OCI-LY7 (cell line): ENCODE results near the gene NAB1.

Experiments
- EZH2phosphoT487 ChIP-seq: fragments of 200-600 bp; sonication (generic); IDR thresholded peaks from 2 replicates; pipeline ENCODE4 v1.6.1; 2018; ENCODE audit warnings: low read depth, borderline replicate concordance, mild to moderate bottlenecking, mixed run types, antibody characterized with exemption, low read length, moderate library complexity, mixed read lengths
- TF ChIP-seq, protein P1 (sequence below): fragments of 200-600 bp; sonication (generic); conservative IDR thresholded peaks from 2 replicates; pipeline ENCODE4 v1.5.1; 2014; ENCODE audit warnings: mild to moderate bottlenecking, antibody characterized with exemption, low read length, moderate library complexity, mixed read lengths

DNA sequence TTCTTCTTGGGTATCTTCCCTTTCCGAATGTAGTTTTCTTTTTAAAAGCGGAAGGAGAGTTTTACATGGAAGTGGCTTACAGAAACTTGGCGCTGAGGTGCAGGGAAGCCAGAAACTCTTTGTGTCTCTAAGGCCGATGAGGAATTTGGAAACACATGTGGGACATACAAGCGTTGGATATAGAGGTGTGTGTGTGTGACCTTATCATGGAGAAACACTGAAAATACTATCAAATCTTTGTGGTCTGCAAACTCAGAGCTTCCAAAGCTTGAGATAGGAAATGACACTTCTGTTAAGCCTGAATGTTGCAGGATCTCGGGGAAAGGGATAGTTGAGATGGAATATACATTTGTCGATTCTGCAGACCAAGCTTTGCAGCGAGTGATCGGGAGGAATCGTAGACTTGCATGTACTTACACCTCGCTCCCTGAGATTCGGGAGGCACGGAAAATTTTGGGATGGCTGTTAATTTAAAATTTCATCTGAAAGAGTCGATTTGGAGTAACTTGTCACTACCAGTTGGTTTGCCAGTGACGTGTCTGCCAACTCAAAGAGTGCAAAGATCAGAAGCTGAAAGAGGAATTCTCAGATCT lies 1.0 kb downstream of the NAB1 start:
- no peak for TF ChIP-seq EZH2phosphoT487
- TF ChIP-seq, protein P1, sequence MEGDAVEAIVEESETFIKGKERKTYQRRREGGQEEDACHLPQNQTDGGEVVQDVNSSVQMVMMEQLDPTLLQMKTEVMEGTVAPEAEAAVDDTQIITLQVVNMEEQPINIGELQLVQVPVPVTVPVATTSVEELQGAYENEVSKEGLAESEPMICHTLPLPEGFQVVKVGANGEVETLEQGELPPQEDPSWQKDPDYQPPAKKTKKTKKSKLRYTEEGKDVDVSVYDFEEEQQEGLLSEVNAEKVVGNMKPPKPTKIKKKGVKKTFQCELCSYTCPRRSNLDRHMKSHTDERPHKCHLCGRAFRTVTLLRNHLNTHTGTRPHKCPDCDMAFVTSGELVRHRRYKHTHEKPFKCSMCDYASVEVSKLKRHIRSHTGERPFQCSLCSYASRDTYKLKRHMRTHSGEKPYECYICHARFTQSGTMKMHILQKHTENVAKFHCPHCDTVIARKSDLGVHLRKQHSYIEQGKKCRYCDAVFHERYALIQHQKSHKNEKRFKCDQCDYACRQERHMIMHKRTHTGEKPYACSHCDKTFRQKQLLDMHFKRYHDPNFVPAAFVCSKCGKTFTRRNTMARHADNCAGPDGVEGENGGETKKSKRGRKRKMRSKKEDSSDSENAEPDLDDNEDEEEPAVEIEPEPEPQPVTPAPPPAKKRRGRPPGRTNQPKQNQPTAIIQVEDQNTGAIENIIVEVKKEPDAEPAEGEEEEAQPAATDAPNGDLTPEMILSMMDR: no peak
